ENCODE results near the gene SCUBE3.

Gene SCUBE3

GRCh38 chr6:35283361-35283760, 69.6 kb downstream of the SCUBE3 start:
- Histone ChIP-seq H3K9ac (no peak overlapping the region), H3K4me1 (ENCODE audit: low read depth, poor library complexity, severe bottlenecking) (no peaks in the 10 kb centered on the region), H3K4me2 (no peak overlapping the region), H3K4me3 (IDR thresholded peaks at IDR 0.05; ENCODE audit: insufficient read depth, low read depth, low read length) (no peak overlapping the region), H3K36me3 (ENCODE audit: insufficient read depth) (no peaks in the 10 kb centered on the region), H2AFZ (ENCODE audit: low read depth) (no peak overlapping the region), H3K27me3 (ENCODE audit: insufficient read depth, low read depth) (no peaks in the 10 kb centered on the region), H3K79me2 (ENCODE audit: insufficient read depth, low read depth) (no peaks in the 10 kb centered on the region), H3K27ac (no peak overlapping the region), H4K20me1 (ENCODE audit: insufficient read depth) (no peaks in the 10 kb centered on the region)
- TF ChIP-seq, protein P1, sequence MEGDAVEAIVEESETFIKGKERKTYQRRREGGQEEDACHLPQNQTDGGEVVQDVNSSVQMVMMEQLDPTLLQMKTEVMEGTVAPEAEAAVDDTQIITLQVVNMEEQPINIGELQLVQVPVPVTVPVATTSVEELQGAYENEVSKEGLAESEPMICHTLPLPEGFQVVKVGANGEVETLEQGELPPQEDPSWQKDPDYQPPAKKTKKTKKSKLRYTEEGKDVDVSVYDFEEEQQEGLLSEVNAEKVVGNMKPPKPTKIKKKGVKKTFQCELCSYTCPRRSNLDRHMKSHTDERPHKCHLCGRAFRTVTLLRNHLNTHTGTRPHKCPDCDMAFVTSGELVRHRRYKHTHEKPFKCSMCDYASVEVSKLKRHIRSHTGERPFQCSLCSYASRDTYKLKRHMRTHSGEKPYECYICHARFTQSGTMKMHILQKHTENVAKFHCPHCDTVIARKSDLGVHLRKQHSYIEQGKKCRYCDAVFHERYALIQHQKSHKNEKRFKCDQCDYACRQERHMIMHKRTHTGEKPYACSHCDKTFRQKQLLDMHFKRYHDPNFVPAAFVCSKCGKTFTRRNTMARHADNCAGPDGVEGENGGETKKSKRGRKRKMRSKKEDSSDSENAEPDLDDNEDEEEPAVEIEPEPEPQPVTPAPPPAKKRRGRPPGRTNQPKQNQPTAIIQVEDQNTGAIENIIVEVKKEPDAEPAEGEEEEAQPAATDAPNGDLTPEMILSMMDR (conservative IDR thresholded peaks at IDR 0.05; ENCODE audit: low read depth, low read length), result no peak

GRCh38 chr6:35287671-35288396, 74.1 kb downstream of the SCUBE3 start:
- Histone ChIP-seq H3K4me2 (no peak overlapping the region), H3K4me1 (ENCODE audit: low read depth, poor library complexity, severe bottlenecking) (no peaks in the 10 kb centered on the region), H3K36me3 (ENCODE audit: insufficient read depth) (no peaks in the 10 kb centered on the region), H4K20me1 (ENCODE audit: insufficient read depth) (no peaks in the 10 kb centered on the region), H3K27ac (no peak overlapping the region), H3K4me3 (IDR thresholded peaks at IDR 0.05; ENCODE audit: insufficient read depth, low read depth, low read length) (no peak overlapping the region), H3K9ac (no peak overlapping the region), H3K27me3 (ENCODE audit: insufficient read depth, low read depth) (no peaks in the 10 kb centered on the region), H3K79me2 (ENCODE audit: insufficient read depth, low read depth) (no peaks in the 10 kb centered on the region), H2AFZ (ENCODE audit: low read depth) (no peak overlapping the region)
- TF ChIP-seq, protein P1 (conservative IDR thresholded peaks at IDR 0.05; ENCODE audit: low read depth, low read length), result no peak

DNA sequence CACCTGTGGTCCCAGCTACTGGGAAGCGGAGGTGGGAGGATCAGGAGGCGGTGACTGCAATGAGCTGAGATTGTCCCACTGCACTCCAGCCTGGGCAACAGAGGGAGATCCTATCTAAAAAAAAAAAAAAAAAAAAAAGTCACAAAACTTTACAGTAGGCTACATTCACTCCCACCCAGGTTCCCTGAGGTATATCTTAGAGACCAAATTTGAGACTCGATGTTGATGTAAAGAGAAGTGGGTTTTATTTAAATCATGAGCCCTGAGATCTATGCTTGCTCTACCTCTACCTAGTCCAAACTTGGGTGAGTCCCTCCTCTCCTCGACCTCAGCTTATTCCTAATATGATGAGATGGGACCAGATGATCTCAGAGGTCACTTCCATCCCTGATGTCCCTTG, 75.1 kb downstream of the SCUBE3 start:
- H3K4me1 ChIP-seq (ENCODE audit: low read depth, poor library complexity, severe bottlenecking), result no peaks in the 10 kb centered on the region
- no peaks in the 10 kb centered on the region for H3K79me2 ChIP-seq (ENCODE audit: insufficient read depth, low read depth)
- no peak overlapping the region for H3K4me2 ChIP-seq
- no peaks in the 10 kb centered on the region for H3K36me3 ChIP-seq (ENCODE audit: insufficient read depth)
- no peak overlapping the region for H3K27ac ChIP-seq
- no peak overlapping the region for H3K4me3 ChIP-seq (IDR thresholded peaks at IDR 0.05; ENCODE audit: insufficient read depth, low read depth, low read length)
- H3K27me3 ChIP-seq (ENCODE audit: insufficient read depth, low read depth), result no peaks in the 10 kb centered on the region
- H3K9ac ChIP-seq, result no peak overlapping the region
- H2AFZ ChIP-seq (ENCODE audit: low read depth), result no peak overlapping the region
- TF ChIP-seq, protein P1 (conservative IDR thresholded peaks at IDR 0.05; ENCODE audit: low read depth, low read length), result no peak
- H4K20me1 ChIP-seq (ENCODE audit: insufficient read depth), result no peaks in the 10 kb centered on the region

GRCh38 chr6:35291491-35291890, 77.7 kb downstream of the SCUBE3 start:
- Histone ChIP-seq H3K27ac (no peak overlapping the region), H3K4me3 (IDR thresholded peaks at IDR 0.05; ENCODE audit: insufficient read depth, low read depth, low read length) (no peak overlapping the region), H4K20me1 (ENCODE audit: insufficient read depth) (no peaks in the 10 kb centered on the region), H2AFZ (ENCODE audit: low read depth) (no peak overlapping the region), H3K27me3 (ENCODE audit: insufficient read depth, low read depth) (no peaks in the 10 kb centered on the region), H3K79me2 (ENCODE audit: insufficient read depth, low read depth) (no peaks in the 10 kb centered on the region), H3K4me1 (ENCODE audit: low read depth, poor library complexity, severe bottlenecking) (peaks cover 3% of the 10 kb centered on the region), H3K9ac (no peak overlapping the region), H3K36me3 (ENCODE audit: insufficient read depth) (no peaks in the 10 kb centered on the region), H3K4me2 (no peak overlapping the region)
- TF ChIP-seq, protein P1 (conservative IDR thresholded peaks at IDR 0.05; ENCODE audit: low read depth, low read length), result no peak

Measured in KMS-11 (cell line).